Endometrial microvascular endothelial cells (primary cell): ENCODE data around the gene USP34. TPM values are rescaled to one million over a fixed set of nuclear protein-coding genes. Genes with fewer than 3 reads are reported as not detected.
"Not testable (repeated sequence)": the region's sequence is repeated elsewhere in the genome, so short reads cannot be mapped to it uniquely, and the experiment has no call there.

Experiments
- in situ Hi-C: cut with HindIII; loops from 2 replicates; pipeline ENCODE4 v1.10.0; 2017; ENCODE audit warnings: low sequenced_read_pairs, low pct_unique_long_range_greater_than_20kb; ENCODE audit errors: inconsistent ontology term
- total RNA-seq: library from RNA; depleted of rRNA; stranded (reverse); fragments of >200 nt; gene quantifications from one replicate; pipeline ENCODE4 v1.2.3, GENCODE V29; 2015; ENCODE audit errors: inconsistent ontology term

The USP34 gene
- total RNA-seq, 1 donor from 2014 or later = 62.5 TPM

DNA sequence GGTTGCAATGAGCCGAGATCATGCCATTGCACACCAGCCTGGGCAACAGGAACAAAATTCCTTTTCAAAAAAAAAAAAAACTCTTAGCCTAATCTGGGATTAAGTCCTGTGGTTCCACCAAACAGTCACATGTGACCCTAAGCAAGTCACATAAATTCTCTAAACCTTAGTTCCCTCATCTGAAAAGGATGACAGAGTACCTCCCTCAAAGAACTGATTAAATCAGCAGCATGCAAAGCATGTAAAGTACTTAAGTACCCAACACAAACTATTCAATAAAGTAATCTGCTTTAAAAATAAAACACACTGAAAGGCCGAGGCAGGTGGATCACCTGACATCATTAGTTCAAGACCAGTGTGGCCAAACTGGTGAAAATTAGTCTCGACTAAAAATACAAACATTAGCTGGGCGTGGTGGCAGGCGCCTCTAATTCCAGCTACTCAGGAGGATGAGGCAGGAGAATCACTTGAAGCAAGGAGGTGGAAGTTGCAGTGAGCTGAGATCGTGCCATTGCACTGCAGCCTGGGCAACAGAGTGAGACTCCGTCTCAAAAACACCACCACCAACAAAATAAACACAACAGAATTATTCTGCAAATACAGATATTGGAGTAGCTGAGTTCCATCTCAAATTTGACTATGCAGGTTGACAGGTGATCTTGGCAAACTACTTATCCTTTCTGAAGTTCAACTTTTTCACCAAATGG lies 7.0 kb downstream of the USP34 start:
- in situ Hi-C loops = no loop called here

DNA sequence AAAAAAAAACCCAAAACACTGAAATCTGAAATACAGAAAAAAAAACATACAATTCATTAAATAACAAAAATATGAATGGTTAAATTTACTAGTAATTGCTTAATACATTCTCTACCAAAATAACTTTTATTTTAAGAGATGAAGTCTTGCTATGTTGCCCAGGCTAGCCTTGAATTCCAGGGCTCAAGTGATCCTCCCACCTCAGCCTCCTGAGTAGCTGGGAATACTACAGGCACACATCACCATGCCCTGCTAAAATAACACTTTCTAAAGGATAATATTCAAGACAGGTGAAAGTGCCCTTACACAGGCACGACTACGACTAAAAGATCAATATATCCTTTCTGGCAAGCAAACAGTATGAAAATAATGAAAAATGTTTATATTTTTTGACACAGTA lies 9.5 kb downstream of the USP34 start:
- in situ Hi-C loops = no loop called here

DNA sequence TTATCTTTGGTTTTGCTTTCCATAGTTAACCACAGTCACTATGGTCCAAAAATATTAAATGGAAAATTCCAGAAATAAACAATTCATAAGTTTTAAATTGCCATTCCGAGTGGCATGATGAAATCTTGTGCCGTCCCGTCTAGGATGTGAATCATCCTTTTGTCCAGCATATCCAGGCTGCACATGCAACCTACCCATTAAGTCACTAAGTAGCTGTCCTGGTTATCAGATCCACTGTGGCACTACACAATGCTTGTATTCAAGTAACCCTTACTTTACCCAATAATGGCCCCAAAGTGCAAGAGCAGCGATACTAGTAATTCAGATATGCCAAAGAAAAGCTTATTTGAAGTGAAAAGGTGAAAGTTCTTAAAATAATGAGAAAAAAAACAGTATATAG lies 10.7 kb downstream of the USP34 start:
- in situ Hi-C loops = no loop called here

DNA sequence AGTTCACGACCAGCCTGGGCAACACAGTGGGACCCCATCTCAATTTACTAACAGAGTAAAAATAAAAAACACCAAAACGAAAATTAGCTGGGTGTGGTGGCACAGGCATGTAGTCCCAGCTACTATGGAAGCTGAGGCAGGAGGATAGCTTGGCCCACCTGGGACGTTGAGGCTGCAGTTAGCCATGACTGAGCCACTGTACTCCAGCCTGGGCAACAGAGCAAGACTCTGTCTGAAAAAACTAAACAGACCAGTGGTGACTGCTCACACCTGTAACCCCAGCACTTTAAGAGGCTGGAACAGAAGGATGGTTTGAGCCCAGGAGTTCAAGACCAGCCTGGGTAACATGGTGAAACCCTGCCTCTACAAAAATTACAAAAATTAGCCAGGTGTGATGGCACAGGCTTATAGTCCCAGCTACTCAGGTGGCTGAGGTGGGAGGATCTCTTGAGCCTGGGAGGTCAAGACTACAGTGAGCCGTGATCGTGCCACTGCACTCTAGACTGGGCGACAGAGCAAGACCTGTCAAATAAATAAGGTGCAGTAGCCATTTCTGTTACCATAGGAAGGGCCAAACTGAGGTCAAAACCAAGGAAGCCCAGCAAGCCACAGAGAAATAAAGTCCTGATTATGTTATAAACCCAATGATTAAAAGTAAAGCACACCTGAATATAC lies 14.0 kb downstream of the USP34 start:
- in situ Hi-C loops = no loop called here

DNA sequence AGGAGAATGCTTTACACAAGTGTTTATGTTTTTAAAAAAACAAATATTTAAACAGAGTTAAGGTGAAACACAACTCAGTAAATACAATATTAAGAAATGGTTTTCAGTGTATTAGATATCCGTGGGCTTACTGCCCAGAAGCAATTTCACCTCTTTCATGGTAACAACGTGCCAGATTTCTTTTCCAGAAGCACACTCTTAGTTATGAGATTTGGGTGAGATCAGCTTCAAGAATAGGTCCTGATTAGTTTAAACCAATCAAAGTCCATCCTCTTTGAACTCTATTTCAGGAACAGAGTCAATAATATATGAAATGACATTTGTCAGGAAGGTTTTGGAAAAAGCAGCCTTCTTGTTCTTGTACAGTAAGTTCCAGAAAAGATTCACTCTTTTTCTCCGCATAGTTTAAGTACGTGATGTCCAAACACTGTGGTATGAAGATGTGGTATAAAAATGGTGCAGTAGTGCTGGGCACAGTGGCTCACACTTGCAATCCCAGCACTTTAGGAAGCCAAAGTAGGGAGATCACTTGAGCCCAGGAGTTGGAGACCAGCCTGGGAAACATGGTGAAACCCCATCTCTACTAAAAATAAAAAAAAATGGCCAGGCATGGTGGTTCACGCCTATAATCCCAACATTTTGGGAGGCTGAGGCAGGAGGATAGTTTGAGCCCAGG lies 14.7 kb downstream of the USP34 start:
- in situ Hi-C loops = no loop called here

DNA sequence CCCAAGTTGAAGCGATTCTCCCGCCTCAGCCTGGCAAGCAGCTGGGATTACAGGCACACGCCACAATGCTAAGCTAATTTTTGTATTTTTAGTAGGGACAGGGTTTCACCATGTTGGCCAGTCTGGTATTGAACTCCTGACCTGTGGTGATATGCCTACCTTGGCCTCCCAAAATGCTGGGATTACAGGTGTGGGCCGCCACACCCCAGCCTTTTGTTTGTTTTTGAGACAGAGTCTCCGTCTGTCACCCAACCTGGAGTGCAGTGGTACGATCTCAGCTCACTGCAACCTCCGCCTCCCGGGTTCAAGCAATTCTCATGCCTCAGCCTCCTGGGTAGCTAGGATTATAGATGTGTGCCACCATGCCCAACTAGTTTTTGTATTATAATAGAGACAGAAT lies 15.9 kb downstream of the USP34 start:
- in situ Hi-C loops = not testable (repeated sequence)

DNA sequence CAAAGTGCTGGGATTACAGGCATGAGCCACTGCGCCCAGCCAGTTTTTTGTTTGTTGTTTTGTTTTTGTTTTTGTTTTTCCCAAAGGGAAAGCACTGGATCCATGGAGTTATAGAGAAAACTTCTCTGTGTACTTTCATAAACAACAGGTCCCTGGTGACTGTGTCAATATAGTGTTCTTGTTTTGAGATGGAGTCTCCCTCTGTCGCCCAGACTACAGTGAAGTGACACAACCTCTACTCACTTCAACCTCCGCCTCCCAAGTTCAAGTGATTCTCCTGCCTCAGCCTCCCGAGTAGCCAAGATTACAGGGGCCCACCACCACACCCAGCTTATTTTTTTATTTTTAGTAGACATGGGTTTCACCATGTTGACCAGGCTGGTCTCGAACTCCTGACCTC lies 16.5 kb downstream of the USP34 start:
- in situ Hi-C loops = no loop called here

DNA sequence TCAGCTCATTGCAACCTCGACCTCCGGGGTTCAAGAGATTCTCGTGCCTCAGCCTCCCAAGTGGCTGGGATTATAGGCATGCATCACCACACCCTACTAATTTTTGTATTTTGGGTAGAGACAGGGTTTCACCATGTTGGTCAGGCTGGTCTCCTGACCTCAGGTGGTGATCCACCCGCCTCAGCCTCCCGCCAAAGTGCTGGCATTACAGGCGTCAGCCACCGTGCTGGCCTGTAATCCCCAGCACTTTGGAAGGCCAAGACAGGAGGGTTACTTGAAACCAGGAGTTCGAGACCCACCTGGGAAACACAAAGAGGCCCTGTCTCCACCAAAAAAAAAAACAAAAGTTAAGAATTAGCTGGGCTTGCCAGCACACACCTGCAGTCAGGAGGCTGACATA lies 18.5 kb downstream of the USP34 start:
- in situ Hi-C loops = no loop called here

DNA sequence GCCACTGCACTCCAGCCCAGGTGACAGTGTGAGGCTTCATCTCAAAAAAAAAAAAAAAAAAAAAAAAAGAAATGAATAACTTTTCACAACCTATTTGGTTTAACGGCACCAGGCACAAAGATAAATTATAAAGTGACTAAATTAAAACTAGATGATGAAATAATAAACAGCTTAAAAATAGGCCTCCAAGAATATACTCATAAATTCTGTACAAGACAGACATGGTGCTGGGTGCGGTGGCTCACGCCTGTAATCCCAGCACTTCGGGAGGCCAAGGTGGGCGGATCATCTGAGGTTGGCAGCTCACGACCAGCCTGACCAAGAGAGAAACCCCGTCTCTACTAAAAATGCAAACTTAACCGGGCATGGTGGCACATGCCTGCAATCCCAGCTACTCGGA lies 19.7 kb downstream of the USP34 start:
- in situ Hi-C loops = no loop called here

DNA sequence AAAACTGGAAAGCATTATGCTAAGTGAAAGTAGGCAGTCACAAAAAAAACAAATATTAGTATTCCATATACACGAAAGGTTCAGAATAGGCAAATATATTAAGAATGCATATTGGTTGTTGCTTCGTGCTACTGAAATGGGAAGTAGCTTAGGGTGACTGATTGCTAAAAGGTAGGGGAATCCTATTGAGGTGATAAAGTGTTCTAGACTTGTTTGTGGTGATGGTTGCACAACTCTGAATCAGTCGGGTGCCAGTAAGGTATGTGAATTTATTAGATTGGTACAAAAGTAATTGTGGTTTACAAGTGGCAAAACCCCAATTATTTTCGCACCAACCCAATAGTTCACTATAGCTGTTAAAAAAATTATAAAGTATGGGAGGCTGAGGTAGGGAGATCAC lies 20.7 kb downstream of the USP34 start:
- in situ Hi-C loops = no loop called here

DNA sequence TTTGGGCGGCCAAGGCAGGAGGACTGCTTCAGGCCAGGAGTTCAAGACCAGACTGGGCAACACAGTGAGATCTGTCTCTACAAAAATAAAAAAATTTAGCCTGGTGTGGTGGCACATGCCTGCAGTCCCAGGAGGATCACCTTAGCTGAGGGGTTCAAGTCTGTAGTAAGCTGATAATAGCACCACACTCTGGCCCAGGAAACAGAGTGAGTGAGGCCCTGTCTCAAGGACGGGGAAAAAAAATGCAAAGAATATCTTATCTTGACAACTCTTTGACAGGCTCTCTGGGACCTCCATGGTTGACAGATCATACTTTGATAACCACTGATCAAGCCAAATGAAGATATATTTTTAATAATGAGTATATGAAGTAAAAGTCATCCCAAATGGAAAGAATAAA lies 22.7 kb downstream of the USP34 start:
- in situ Hi-C loops = no loop called here

DNA sequence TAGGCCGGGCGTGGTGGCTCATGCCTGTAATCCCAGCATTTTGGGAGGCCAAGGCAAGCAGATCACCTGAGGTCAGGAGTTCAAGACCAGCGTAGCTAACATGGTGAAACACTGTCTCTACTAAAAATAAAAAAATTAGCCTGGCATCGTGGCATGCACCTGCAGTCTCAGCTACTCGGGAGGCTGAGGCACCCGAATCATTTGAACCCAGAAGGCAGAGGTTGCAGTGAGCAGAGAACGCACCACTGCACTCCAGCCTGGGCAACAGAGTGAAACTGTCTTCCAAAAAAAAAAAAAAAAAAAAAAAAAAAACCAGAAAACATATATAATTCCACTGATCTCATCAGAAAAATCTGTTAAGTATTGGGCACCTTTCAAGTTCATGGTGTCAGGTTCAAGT lies 23.9 kb downstream of the USP34 start:
- in situ Hi-C loops = not testable (repeated sequence)

DNA sequence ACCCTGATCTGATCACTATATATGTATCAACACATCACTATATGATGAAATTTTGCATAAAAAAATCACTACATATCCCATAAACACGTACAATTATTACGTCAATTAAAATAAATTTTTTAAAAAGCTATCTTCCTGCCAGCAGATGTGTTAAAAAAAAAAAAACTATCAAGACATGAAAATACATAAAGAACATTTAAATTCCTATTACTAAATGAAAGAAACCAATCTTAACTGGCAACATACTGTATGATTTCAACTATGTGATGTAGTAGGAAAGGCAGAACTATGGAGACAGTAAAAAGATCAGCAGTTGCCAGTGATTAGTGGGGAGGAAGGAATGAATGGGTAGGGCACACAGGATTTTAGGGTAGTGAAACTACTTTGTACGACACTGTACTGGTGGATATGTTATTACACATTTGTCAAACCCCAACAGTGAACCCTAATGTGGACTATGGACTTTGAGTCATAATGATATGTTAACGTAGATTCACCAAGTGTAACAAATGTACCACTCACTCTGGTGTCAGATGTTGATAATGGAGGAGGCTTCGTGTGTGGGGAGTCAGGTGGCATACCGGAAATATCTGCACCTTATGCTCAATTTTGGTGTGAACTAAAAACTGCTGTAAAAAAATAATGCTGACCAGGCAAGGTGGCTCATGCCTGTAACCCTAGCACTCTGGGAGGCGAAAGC lies 27.4 kb downstream of the USP34 start:
- in situ Hi-C loops = no loop called here

DNA sequence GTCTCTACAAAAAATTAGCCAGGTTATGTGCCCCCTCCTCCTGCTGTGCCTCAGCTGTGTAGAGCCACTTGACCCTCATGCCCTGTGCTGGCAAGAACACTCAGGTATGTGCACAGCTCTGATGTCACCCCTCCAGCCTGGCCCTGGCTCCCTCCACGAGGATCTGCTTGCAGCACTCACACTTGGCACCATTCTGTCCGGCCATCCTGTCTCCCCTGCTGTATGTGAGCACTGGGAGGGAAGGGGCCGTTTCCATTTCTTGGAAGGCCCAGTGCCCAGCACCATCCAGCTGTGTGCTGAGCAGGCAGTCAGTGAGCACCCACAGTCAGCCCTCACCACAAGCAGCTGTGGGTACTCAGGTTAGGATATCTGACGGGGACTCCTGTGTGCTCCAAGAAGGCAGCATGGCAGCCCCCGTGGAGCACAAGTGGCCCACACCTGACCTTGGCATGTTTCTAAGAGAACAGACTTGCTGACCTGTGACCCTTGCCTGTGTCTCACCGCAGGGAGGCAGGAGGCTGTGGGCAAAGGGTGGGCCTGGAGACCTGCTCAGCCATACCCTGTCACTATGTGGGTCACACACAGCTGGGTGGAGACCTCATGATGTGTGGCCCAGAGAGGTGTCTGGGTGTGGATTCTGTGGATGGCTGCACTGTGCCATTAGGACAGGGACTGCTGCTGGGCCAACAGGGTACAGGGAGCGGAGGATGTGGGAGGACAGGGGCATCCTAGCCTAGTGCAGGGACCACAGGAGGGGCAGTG lies 31.5 kb downstream of the USP34 start:
- in situ Hi-C loops = no loop called here

DNA sequence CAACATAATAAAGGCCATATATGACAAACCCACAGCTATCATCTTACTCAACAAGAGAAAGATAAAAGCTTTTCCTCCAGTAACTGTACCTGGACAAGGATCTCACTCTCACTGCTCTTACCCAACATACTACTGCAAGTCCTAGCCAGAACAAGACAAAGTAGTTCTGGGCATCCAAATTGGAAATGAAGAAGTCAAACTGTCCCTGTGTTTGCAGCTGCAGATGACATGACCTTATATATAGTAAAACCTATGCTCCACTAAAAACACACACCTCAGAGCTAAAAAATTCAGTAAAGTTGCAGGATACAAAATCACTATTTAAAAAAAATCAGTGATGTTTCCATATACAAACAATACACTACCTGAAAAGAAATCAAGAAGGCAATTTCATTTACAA lies 32.2 kb downstream of the USP34 start:
- in situ Hi-C loops = no loop called here

DNA sequence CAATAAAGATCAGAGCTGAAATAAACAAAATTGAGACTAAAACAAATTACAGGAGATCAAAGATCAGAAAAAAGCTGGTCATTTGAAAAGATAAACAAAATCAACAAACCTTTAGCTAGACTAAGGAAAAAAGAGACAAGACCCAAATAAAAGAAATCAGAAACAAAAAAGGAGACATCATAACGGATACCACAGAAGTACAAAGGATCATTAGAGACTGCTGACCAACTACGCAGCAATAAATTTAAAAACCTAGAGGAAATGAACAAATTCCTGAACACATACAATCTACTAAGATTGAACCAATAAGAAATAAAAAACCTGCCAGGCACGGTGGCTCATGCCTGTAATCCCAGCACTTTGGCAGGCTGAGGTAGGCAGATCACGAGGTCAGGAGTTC lies 33.7 kb downstream of the USP34 start:
- in situ Hi-C loops = no loop called here

DNA sequence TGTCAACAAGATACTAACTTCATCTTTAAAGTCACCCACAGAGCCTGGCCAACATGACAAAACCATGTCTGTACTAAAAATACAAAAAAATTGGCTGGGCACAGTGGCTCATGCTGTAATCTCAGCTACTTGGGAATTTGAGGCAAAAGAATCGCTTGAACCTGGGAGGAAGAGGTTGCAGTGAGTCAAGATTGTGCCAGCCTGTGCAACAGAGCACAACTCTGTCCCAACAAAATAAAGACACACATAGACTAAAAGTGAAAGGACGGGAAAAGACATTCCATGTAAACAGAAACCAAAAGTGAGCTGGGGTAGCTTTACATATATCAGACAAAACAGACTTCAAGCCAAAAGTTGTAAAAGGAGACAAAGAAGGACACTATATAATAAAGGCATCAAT lies 34.8 kb downstream of the USP34 start:
- in situ Hi-C loops = no loop called here

DNA sequence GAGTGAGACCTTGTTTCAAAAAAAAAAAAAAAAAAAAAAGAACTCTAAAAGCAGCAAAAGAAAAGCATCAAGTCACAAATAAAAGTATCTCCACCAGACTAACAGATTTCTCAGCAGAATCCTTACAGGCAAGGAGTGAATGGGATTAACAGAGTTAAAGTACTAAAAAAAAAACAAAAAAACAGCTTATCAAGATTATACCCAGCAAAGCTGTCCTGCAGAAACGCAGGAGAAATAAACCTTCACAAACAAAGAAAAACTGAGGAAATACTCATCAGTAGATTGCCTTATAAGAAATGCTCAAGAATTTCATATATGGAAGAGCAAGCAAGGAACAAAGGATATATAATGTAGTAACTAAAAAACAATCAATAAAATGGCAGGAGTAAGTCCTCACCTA lies 35.6 kb downstream of the USP34 start:
- in situ Hi-C loops = no loop called here

DNA sequence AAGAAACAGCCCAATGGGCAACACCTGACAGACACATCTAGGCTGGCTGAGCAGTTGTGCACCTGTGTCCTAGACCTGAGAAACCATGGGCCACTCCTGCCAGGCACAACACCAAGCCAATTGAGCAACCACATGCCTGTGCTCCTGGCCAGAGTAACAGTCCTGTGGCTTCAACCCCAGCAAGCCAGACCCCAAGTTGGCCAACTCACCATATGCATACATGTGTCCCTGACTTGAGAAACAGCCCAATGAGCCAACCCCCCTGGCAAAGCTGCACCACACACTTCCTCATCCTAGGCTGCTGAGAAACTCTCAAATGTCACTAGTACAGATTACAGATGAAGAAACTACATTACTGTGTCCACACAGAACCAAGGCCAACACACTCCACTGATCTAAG lies 36.6 kb downstream of the USP34 start:
- in situ Hi-C loops = no loop called here
